ENCODE measurements around the gene ANKDD1A.

Gene ANKDD1A

DNA sequence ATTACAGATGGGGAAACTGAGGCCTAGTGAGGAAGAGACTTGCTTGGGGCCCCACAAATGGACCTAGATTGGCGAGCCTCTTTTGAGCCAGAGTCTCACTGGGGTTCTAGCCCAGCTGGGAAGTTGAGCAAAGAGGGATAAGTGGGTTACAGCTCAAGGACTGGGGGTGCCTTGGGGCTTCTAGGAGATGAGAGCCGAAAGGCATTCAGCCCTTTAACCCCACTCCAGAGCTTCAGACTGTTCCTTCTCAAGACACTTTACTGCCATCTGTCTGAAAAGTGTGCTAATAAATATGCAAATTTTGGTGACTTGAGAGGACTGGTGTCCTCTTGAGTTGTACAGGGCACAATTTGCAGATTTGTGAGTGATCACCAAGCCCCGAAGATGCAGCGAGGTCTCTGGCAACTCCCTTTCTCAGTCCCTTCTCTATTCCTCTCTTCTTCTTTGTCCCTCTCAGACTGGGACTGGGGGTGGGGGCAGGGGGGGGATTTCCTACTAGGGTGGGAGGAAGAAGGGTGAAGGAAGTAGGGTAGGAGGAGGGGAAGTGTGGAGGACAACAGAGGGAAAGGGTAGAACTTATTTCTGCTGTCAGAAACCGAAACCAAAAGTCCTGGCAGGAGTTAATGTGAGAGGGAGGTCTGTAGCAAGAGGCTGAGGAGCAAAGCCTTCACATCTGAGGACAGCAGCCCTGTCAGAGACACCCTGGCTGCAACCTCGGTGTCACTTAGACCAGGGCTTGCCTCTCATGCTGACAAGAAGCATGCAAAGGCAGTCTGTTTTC, 16.2 kb upstream of the ANKDD1A start:
- DNase-seq (ENCODE audit: low read depth in 2 of 2), result no peak

DNA sequence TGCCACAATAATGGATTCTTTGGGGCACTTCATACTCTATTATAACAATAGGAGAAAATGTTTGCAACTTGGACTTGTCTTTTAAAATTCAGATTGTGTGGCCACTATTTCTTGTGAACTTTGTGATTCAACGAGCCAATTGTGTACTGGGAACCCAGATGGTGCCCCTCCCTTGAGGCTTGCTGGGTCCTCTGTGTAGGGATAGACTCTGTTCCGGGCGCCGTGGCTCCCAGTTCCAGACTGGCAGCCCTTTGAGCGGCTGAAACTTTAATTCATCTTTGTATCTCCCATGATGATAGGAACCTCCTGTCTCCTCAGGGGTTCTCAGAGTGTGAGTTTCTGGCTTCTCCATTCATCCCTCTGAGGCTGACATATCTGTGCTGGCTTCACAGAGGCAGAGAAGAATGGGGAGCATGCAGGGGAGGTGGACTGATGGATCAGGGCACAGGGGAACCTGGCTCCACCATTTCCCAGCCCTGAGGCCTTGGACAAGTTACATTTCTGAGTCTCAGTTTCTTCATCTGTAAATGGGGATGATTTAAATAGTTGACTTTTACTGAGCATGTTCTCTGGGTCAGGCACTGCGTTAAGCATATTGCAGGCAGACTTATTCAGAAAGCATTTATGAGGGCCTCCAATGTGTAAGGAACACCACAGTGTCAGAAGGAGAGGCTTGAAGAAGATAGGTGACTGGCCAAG, 15.2 kb upstream of the ANKDD1A start:
- no peak for DNase-seq (ENCODE audit: low read depth in 2 of 2)

DNA sequence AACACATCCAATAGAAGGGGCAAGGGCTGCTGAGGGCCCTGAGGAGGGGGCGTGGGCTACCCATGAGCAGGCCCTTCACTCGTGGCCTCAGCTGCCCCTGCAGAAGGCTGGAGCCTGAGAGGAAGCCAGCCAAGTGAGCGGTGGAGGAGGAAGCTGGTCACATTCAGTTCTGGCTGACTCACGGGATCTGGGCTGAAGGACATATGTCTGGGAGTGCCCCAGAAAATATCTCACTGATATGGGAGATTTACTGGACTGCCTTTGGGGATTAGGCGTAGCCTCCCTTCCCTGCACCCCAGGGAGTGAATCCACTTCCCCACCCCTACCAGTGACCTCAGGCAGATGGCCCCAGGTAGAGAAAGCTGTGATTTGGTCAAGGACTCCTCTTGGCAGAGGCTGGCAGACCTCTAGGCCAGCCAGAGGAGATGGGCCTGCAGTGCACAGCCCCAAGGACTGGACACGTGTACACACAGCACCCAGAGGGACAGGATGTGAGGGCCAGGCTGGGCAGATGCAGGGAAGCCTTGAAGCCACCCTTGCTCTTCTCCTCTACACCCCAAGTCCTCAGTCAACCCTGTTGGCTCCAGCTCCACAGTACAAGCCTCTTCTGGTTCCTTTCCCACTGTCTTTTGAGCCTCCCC, 14.2 kb upstream of the ANKDD1A start:
- peak in 1 of 2 experiments; percentile 37 for DNase-seq (ENCODE audit: low read depth in 2 of 2)

DNA sequence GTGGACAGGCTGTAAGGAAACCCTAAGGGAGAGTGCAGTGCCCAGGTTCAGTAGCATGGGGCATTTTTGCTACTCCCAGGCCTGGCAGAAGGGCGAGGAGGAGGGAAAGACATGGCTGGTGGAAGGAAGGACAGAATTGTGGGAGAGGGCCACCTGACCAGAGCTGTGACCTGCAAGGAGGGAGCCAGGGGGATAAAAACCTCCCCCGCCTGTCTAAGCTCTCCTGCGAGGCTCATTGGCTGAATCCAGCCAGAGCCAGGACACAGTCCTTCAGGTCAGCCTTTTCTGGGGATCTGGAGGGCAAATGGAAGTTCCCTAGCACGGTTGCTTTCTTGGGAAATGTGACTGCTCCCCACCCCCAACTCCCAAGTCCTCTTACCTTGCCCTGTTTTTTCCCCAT, 13.3 kb upstream of the ANKDD1A start:
- no peak for DNase-seq (ENCODE audit: low read depth in 2 of 2)

DNA sequence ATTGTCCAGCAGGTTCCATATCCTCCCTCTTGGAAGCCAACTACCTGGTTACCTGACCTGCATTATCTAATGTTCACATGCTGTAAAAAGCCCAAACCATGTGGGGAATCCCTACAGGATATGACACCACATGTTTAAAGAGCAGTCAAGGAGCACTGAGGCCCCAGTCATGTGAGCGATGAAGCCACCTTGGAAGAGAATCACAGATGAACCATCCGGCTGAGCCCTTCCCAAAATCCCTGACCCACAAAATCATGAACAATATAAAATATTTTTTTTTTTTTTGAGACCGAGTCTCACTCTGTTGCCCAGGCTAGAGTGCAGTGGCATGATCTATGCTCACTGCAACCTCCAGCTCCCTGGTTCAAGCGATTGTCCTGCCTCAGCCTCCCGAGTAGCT, 10.6 kb upstream of the ANKDD1A start:
- DNase-seq (ENCODE audit: low read depth in 2 of 2), result no peak

DNA sequence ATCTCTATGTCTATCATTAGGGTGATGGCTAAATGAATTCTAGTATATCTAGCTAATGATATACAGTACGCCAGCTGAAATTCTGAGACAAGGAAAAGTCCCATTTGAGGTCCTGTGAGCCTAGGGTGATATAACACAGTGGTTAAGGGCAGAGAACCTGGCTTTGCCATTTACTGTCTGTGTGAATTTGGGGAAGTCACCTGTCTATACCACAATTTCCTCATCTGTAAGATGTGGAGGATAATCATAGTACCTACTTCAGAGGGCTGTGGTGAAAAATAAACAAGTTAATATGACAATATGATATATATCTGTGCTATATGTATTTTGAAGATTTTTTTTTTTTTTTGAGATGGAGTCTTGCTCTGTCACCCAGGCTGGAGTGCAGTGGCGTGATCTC, 9.8 kb upstream of the ANKDD1A start:
- DNase-seq (ENCODE audit: low read depth in 2 of 2), result no peak

DNA sequence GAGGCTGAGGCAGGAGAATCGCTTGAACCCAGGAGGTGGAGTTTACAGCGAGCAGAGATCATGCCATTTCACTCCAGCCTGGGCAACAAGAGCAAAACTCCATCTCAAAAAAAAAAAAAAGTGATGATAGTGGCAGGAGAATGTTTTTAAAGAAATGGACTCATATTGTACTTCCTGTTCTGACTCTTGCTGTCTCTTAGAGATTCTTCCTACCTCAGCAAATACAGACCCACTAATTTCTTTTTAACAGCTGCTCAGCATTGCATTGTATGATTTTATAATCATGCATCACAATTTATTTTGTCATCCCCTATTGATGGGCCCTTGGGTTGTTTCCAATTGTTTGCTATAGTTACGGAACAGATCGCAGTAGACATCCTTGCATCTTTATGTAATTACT, 8.8 kb upstream of the ANKDD1A start:
- no peak for DNase-seq (ENCODE audit: low read depth in 2 of 2)

DNA sequence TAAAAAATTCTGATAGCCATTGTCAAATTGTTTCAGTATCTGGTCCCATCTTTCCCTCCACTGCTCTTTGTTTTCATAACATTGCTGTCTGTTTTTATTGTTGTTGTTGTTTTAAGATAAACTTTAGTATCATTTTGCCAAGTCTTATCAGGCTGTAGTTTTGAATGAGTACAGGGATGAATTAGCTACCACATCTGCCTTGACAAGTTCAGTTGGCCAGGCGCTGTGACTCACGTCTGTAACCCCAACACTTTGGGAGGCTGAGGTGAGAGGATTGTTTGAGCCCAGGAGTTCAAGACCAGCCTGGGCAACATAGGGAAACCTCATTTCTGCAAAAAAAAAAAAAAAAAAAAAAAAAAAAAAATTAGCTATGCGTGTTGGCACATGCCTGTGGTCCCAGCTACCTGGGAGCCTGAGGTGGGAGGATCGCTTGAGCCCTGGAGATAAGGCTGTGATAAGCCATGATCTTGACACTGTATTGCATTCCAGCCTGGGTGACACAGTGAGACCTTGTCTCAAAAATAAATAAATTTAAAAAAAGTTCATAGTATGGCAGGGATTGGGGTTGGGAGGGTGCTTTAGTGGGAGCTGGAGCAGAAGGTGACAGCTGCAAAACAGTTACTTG, 8.3 kb upstream of the ANKDD1A start:
- DNase-seq (ENCODE audit: low read depth in 2 of 2), result no peak

DNA sequence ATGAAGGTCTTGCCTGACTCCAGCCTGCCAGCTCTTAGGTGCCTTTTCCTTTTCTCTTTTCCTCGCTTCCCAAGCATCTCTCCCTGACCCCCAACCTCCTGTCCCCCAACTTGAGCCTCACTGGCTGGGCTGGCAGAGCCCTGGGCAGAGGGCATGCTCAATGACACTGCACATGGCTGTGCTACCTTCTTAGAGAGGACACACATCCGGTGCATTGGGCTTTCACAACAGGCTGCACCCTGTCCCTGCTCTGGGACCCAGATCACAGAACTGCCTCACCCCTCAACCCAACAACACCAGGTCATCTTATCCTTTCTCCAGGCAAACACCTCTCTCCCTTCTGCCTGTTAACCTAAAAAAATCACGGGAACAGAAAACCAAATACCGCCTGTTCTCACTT, 7.5 kb upstream of the ANKDD1A start:
- no peak for DNase-seq (ENCODE audit: low read depth in 2 of 2)

DNA sequence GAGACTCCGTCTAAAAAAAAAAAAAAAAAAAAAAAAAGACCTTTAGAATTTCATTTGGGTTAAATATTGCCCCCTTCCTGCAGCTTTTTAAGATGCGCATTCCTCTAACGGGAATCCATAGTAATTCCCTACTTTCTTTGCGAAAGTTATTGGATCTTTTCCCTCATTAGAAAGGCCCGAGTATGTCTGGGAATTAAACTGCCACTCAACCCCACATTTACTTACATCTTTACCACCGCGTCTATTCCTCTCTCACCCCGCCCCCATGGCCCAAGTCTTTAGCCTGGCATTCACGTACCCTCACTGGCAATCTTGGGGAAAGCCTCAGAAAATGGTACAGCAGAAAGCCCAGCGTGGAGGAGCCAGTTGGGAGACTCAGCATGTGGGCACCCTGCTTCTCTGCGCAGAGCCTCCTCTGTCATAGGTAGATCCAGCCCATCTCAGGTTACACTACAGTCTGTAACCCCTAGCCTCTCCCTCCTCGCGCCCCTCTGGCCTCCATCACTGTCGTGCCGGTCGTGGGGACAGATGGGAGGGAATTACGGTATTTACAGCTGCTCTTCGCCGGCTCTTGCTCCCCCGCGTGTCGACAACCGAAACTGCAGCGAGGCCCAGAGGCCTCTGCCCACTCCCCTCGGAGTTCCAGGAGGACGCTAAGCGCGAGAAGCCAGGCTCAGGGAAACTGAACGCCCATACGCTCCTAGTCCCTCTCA, 6.4 kb upstream of the ANKDD1A start:
- DNase-seq (ENCODE audit: low read depth in 2 of 2), result peak in 1 of 2 experiments; percentile 30

DNA sequence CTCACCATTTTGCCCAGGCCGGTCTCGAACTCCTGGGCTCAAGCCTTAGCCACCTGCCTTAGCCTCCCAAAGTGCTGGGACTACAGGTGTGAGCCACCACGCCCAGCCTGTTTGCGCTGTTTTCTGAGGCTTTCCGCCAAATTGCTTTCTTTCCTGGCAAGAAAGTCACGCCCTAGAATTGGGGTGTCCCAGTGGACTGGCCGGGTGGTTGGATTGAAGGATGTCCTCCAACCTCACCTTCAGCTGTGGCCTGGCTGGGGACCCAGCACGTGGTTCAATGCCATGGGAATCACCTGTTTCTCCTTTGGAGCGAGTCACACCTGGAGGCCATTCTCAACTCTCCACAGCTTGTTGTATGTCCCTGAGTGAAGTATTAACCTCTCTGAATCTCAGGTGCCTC, 5.8 kb upstream of the ANKDD1A start:
- no peak for DNase-seq (ENCODE audit: low read depth in 2 of 2)

DNA sequence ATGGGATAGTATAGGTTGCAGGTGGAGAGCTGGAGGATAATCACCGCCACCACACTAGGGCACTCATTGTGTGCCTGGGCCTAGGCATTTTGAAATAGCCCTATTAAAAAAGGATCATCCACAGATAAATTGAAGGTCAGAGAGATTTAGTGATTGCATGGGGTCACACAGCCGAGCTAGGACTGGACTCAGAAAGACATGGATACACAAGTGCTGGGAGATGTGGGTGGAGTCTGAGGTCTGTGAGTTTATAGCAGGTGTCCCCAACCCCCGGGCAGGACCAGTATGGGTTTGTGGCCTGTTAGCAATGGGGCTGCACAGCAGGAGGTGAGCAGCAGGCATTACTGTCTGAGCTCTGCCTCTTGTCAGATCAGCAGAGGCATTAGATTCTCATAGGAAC, 5.3 kb upstream of the ANKDD1A start:
- no peak for DNase-seq (ENCODE audit: low read depth in 2 of 2)

DNA sequence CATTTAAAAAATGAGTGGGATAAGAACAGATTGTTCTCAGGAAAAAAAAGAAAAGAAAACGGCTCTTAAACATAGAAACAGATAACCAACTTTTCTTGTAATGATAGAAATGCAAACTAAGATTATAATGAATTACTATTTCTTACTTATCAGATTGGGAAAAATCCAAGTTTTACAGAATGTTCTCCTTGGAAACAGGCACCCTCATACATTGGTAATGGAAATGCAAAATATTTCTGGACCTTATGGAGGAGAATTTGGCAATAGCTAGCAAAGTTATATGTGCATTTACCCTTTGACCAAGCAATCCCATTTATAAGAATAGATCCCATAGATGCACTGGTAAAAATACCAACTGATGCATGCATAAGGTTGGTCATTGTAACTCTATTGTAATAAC, 3.7 kb upstream of the ANKDD1A start:
- no peak for DNase-seq (ENCODE audit: low read depth in 2 of 2)

DNA sequence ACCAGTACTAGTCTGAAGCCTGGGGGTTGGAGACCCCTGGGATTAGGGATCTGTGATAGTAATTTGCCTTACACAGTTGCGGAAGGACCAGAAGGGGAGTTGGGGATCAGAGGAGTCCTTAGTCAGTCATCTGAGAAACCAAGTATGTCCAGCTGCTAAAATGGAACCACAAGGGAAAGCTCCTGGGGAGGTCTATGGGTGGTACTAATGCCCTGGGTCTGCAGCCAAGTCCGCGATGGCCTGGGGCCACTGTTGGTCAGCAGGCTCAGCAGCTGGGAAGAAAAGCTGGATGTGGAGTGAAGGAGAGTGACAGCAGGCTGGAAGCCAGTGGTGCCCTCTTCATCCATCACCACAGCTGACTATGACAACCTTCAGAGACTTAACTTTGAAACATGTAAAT, 2.2 kb upstream of the ANKDD1A start:
- no peak for DNase-seq (ENCODE audit: low read depth in 2 of 2)

DNA sequence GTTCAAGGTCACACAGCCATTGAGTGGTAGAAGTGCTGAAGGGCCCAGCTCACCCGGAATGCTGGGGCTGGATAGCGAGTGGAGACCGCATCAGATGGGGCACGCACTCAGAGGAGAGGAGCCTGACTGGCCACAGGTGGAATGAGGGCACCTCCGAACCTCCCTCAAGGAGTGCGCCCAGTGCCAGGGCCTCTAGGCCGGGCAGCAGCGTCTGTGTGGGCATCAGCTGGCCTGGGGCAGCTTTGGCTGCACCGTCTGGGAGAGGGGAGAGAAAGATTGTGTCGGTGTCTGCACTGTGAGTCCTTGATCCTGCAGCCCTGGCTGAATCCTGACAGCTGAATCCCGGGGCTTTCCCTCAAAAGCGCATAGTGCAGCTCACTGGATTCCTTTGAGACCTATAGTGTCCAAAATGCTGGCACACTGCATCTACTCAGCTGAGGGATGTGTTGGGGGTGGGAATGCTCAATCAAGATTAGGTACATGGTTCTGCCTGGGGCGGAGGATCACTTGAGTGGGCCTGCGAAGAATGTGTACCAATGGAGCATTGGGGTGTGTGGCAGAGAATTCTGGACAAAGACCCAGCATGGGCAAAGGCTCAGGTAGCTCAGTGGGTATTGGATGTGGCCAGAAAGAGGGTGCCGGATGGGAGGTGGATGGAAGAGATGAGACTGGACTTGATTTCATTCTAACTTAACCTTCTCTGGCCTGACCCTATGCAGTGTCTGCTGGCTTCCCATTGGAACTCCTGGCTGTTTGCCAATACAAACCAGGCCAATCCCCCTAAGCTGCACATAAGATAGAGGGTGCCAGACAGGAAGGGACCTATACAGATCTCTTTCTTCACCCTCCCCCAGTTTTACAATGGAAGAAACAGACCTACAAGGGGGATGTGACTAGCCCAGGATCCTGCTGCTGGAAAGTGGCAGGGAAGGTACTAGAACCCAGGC, 950 bp downstream of the ANKDD1A start:
- no peak for DNase-seq (ENCODE audit: low read depth in 2 of 2)

DNA sequence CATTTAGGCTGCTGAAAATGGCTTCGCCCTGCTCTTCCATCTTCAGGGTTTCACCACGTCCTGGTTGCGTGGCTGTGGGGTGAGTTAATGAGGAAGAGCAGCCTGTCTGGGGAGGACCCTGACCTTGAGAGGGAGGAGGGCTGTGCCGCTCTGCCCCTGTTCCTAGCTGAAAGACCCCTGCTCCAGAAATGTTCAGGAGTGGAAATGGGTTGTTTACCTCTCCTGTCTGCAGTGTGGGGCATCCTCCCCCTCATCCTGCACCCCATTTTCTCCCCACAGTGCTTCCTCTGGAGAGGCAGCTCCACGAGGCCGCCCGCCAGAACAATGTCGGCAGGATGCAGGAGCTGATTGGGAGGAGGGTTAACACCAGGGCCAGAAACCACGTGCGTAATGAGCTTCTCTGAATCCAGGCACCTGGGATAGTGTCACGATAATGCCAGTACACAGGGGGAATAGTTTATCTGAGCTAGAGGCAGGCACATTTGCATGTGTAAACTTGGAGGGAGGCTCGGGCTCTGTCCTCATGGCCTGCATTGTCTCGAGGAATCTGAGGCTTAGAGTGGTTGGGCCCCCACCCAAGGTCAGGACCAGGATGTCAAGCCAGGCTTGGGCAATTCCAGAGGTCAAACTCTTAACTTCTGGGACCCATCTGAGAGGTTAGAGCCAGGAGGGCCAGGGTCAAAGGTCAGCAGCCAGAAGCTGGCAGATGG, 4.0 kb downstream of the ANKDD1A start:
- DNase-seq (ENCODE audit: low read depth in 2 of 2), result no peak

DNA sequence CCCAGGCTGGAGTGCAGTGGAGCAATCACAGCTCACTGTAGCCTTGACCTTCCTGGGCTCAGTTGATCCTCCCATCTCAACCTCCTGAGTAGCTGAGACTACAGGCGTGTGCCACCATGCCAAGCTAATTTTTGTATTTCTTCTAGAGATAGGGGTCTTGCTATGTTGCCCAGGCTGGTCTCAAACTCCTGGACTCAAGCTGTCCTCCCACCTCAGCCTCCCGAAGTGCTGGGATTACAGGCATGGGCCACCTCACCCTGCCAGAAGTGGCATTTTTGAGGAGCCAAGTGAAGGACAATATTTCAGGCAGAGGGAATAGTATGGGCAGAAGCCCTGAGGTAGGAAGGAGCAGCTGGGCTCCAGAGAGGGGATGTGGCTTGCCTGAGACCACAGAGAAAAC, 4.7 kb downstream of the ANKDD1A start:
- no peak for DNase-seq (ENCODE audit: low read depth in 2 of 2)

DNA sequence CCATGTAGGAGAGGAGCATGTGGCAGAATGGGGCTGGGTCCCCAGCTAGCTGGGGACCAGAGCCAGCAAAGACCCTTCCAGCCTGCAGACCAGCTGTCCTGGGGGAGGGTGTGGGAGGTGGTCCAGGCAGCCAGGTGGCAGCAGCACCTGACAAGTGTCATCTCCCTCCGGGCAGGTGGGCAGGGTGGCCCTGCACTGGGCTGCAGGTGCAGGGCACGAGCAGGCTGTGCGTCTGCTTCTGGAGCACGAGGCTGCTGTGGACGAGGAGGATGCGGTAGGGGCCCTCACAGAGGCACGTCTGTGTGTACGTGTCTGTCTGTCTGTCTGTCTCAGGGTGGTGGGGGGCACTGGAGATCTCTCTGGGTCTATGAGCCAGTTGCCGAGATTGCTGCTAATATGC, 5.5 kb downstream of the ANKDD1A start:
- no peak for DNase-seq (ENCODE audit: low read depth in 2 of 2)

DNA sequence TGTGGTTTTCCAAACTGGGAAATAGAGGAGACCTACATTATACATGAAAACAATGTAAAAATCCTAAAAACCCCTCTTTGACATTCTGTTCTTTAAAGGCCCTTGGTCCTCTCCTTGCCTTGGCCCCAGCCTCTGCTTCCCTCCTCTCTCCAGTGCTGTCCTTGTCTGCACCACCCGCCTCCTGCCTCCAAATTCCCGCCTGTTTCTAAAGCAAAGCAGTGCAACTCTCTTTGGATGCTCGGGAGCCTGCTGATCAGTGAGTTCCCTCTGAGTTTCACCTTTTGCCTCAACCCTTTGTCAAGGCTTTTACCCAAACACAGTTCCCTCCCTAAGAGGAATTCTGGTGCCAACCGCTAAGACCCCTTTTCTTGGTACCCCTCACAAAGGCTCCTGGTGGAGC, 8.0 kb downstream of the ANKDD1A start:
- no peak for DNase-seq (ENCODE audit: low read depth in 2 of 2)

DNA sequence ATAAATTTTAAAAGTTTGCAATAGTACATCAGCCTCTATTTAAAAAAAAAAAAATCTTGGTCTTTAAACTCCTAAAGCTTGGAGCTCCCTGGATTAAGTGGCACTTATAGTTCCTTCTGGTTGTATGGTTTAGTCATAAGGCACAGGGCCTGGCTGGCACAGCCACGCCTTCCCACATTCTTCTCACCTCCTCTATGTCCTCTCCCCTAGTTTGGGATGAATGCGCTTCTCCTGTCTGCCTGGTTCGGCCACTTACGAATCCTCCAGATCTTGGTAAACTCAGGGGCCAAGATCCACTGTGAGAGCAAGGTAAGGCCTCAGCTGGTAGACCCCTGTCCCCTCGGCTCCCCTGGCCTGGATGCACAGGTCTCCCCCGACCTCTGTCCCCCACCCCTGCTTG, 10.0 kb downstream of the ANKDD1A start:
- no peak for DNase-seq (ENCODE audit: low read depth in 2 of 2)

Measured in fibroblast of skin of left quadriceps (primary cell).